ENCODE measurements around the gene ARVCF.

DNA sequence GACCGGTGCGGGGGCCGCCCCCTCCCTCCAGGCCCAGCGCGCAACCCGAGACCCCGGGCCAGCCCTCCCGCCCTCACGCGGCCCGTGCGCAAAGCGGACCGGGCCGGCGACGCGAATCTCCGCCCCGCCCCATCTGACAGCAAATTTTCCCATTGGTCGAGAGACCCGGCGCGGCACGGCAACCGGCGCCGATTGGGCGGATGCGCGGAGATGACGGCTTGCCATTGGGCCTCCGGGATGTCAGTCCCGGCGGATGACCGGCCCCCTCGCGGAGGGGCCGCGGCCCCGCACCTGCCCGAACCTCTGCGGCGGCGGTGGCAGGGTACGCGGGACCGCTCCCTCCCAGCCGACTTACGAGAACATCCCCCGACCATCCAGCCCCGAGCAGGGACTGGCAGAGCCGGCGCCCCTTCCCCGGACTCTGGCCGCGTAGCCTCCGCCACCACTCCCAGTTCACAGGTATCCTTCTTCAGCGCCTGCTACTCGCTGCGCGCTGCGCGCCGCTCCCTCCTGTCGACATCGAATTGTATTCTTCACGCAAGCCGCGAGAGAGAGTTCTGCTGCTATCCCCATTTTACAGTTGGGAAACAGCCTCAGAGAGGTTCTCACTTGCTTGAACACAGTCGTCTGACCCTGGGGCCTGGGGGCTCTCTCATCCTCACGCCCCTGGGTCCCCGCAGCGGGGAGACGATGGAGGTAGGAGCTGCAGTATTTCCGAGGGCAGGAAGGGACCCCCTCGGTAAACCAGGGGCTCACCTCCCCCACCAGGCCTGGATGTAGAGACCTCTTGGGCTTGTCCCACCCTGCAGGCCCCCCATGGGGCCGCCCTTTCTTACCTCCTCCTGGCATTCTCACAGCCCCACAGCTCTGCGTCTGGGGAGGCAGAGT lies at the start of gene ARVCF:
- TF ChIP-seq EZH2phosphoT487 (IDR thresholded peaks at IDR 0.05; ENCODE audit: borderline replicate concordance, low read depth) (no peak), TAF1 (IDR thresholded peaks at IDR 0.05; ENCODE audit: borderline replicate concordance, low read depth, low read length) (no peak), RAD21 (IDR thresholded peaks at IDR 0.05; ENCODE audit: low read length) (no peak)
- TF ChIP-seq, protein P1, sequence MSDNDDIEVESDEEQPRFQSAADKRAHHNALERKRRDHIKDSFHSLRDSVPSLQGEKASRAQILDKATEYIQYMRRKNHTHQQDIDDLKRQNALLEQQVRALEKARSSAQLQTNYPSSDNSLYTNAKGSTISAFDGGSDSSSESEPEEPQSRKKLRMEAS (IDR thresholded peaks at IDR 0.05; ENCODE audit: low read depth): no peak
- TF ChIP-seq, protein P2, sequence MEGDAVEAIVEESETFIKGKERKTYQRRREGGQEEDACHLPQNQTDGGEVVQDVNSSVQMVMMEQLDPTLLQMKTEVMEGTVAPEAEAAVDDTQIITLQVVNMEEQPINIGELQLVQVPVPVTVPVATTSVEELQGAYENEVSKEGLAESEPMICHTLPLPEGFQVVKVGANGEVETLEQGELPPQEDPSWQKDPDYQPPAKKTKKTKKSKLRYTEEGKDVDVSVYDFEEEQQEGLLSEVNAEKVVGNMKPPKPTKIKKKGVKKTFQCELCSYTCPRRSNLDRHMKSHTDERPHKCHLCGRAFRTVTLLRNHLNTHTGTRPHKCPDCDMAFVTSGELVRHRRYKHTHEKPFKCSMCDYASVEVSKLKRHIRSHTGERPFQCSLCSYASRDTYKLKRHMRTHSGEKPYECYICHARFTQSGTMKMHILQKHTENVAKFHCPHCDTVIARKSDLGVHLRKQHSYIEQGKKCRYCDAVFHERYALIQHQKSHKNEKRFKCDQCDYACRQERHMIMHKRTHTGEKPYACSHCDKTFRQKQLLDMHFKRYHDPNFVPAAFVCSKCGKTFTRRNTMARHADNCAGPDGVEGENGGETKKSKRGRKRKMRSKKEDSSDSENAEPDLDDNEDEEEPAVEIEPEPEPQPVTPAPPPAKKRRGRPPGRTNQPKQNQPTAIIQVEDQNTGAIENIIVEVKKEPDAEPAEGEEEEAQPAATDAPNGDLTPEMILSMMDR (IDR thresholded peaks at IDR 0.05): no peak

All from SK-N-SH (cell line).